ENCODE results near the gene CXCL16.

DNA sequence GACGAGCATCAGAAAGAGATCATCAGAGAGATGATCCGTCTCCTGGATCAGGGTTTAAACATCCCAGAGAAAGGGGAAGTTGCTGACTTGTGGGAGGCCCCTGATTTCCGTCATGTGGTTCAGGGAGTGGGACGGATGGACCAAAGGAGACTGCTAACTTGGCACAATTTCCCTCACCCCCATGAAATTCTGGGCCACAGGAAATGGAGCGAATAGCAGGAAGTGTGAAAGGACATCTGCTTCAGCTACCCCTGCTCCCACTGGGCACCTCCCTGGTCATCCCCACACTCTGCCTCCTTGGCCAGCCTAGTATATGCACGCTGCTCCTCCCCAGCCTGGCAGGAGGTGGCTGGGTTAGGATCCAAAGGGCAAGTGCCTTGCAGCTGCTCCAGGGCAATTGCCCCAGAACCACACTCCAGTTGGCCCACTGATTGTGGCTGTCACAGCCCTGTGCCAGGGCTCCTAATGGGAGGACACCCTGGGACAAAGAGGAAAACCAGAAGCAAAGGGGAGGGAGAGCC is 28.0 kb downstream of the CXCL16 start:
- TF ChIP-seq, protein P1, sequence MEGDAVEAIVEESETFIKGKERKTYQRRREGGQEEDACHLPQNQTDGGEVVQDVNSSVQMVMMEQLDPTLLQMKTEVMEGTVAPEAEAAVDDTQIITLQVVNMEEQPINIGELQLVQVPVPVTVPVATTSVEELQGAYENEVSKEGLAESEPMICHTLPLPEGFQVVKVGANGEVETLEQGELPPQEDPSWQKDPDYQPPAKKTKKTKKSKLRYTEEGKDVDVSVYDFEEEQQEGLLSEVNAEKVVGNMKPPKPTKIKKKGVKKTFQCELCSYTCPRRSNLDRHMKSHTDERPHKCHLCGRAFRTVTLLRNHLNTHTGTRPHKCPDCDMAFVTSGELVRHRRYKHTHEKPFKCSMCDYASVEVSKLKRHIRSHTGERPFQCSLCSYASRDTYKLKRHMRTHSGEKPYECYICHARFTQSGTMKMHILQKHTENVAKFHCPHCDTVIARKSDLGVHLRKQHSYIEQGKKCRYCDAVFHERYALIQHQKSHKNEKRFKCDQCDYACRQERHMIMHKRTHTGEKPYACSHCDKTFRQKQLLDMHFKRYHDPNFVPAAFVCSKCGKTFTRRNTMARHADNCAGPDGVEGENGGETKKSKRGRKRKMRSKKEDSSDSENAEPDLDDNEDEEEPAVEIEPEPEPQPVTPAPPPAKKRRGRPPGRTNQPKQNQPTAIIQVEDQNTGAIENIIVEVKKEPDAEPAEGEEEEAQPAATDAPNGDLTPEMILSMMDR (IDR thresholded peaks at IDR 0.05) = no peak
- TF ChIP-seq POLR2AphosphoS5 (IDR thresholded peaks at IDR 0.05) = no peak
